Progenitor cell of endocrine pancreas (in vitro differentiated cells): ENCODE measurements around the gene SPRYD7. TPM values are rescaled to one million over a fixed set of nuclear protein-coding genes. Genes with fewer than 3 reads are reported as not detected.

ENCODE experiments used
- DNase-seq: peaks from one replicate; pipeline ENCODE4 v3.0.0; 2021; ENCODE audit warnings: low spot score; ENCODE audit not compliant: unreplicated experiment
- H3K27ac Mint-ChIP-seq: 2 replicates; pipeline ENCODE4 v1.8.0; 2021; ENCODE audit warnings: mild to moderate bottlenecking, moderate library complexity, mixed read lengths
- H3K27me3 Mint-ChIP-seq: 2 replicates; pipeline ENCODE4 v1.8.0; 2021; ENCODE audit warnings: mixed read lengths
- H3K36me3 Mint-ChIP-seq: 2 replicates; pipeline ENCODE4 v1.8.0; 2022; ENCODE audit warnings: mixed read lengths; ENCODE audit not compliant: insufficient read depth
- H3K4me1 Mint-ChIP-seq: 2 replicates; pipeline ENCODE4 v1.8.0; 2021; ENCODE audit warnings: low read depth, mixed read lengths
- H3K4me3 Mint-ChIP-seq: 2 replicates; pipeline ENCODE4 v1.8.0; 2021; ENCODE audit warnings: low read depth, mild to moderate bottlenecking, moderate library complexity, mixed read lengths
- H3K9me3 Mint-ChIP-seq: 2 replicates; pipeline ENCODE4 v1.8.0; 2021; ENCODE audit warnings: low read depth, mixed read lengths
- total RNA-seq: library from RNA; stranded (reverse); gene quantifications from 2 replicates; pipeline ENCODE4 v1.2.1, GENCODE V29; 2021
- TF ChIP-seq, protein P1 (sequence below): fragments of 200-600 bp; sonication (generic); IDR thresholded peaks from one replicate; pipeline ENCODE4 v1.5.0; 2021; ENCODE audit warnings: antibody characterized with exemption, mild to moderate bottlenecking; ENCODE audit not compliant: unreplicated experiment

SPRYD7 gene
- total RNA-seq, 1 donor from 2014 or later, result 3.1 TPM

DNA sequence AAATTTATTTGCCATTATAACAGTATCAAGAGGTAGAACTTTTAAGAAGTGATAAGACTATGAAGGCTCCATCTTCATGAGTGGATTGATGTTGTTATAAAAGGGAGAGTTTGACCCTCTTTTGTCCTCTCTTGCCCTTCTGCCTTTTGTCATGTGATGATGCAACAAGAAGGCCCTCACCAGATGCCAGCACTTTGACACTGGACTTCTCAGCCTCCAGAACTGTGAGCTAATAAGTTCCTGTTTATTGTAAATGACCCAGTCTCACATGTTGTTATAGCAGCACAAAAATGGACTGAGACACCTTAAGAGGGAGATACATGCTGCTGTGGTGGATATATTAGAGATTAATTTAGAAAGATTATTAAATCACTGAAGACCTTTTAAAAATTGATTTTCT lies 71.6 kb downstream of the SPRYD7 start:
- H3K27me3 Mint-ChIP-seq, result no peaks in the 10 kb centered on the region
- H3K27ac Mint-ChIP-seq, result no peak overlapping the region
- no peak for DNase-seq
- no peak overlapping the region for H3K4me3 Mint-ChIP-seq
- no peaks in the 10 kb centered on the region for H3K4me1 Mint-ChIP-seq
- peaks cover 10% of the 10 kb centered on the region for H3K9me3 Mint-ChIP-seq
- TF ChIP-seq, protein P1, sequence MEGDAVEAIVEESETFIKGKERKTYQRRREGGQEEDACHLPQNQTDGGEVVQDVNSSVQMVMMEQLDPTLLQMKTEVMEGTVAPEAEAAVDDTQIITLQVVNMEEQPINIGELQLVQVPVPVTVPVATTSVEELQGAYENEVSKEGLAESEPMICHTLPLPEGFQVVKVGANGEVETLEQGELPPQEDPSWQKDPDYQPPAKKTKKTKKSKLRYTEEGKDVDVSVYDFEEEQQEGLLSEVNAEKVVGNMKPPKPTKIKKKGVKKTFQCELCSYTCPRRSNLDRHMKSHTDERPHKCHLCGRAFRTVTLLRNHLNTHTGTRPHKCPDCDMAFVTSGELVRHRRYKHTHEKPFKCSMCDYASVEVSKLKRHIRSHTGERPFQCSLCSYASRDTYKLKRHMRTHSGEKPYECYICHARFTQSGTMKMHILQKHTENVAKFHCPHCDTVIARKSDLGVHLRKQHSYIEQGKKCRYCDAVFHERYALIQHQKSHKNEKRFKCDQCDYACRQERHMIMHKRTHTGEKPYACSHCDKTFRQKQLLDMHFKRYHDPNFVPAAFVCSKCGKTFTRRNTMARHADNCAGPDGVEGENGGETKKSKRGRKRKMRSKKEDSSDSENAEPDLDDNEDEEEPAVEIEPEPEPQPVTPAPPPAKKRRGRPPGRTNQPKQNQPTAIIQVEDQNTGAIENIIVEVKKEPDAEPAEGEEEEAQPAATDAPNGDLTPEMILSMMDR, result no peak
- no peaks in the 10 kb centered on the region for H3K36me3 Mint-ChIP-seq

Other genes starting within 250 kb of the SPRYD7 start
- 53.9 and 61.9 TPM in 2 replicates for gene EBPL, start 244.9 kb downstream of the SPRYD7 start, total RNA-seq
- 56.3 and 57.3 TPM in 2 replicates for gene KPNA3, start 143.7 kb downstream of the SPRYD7 start, total RNA-seq
- gene TRIM13, start 60.7 kb upstream of the SPRYD7 start, total RNA-seq, result 49.1 and 51.6 TPM in 2 replicates
- 1.3 and 2.2 TPM in 2 replicates for gene KCNRG, start 79.1 kb upstream of the SPRYD7 start, total RNA-seq